H1 (cell line): Measurements from ENCODE around the gene HIVEP3. TPM values are rescaled to one million over a fixed set of nuclear protein-coding genes. Genes with fewer than 3 reads are reported as not detected.

Source experiments
- CTCF ChIA-PET: fragments of 300-600 bp; sonication (Branson Sonifier 250); formaldehyde crosslinking; loops from one replicate; lab custom pipeline; 2021; ENCODE audit not compliant: partially characterized antibody; lab: Charles Lee
- POLR2A ChIA-PET: fragments of 300-600 bp; sonication (Branson Sonifier 250); formaldehyde crosslinking; loops from one replicate; lab custom pipeline; 2021; ENCODE audit warnings: inconsistent platforms; ENCODE audit not compliant: partially characterized antibody; lab: Charles Lee
- DNase-seq, 2 experiments: peaks; one replicate each; pipeline versions ENCODE4 v3.0.0 to v3.0.0-alpha.2; 2010 to 2022; ENCODE audit warnings: low spot score in 2 of 2, low read depth in 1 of 2, mixed read lengths in 1 of 2
- FAIRE-seq: peaks from 2 replicates; lab custom pipeline; 2011; peaks lifted over from hg19 to GRCh38; lab: Jason Lieb, UNC
- H2AFZ ChIP-seq: 2 replicates; pipeline ENCODE4 v1.8.1; 2012; ENCODE audit warnings: low read length, inconsistent platforms
- H2AK5ac ChIP-seq: 2 replicates; pipeline ENCODE4 v1.6.1; 2013; ENCODE audit warnings: low read depth, low read length
- H2BK120ac ChIP-seq: replicated peaks from 2 replicates; pipeline ENCODE3; 2013; ENCODE audit warnings: low read depth, low read length, inconsistent platforms
- H2BK12ac ChIP-seq: 2 replicates; pipeline ENCODE4 v1.6.1; 2013; ENCODE audit warnings: low read depth, low read length
- H2BK15ac ChIP-seq: 2 replicates; pipeline ENCODE4 v1.6.1; 2013; ENCODE audit warnings: low read length
- H2BK20ac ChIP-seq: 2 replicates; pipeline ENCODE4 v1.6.1; 2013; ENCODE audit warnings: low read length
- H2BK5ac ChIP-seq: 2 replicates; pipeline ENCODE4 v1.6.1; 2013; ENCODE audit warnings: low read depth, low read length
- H3K14ac ChIP-seq: 2 replicates; pipeline ENCODE4 v1.6.1; 2013; ENCODE audit warnings: inconsistent platforms; ENCODE audit not compliant: insufficient read length
- H3K18ac ChIP-seq: 2 replicates; pipeline ENCODE4 v1.6.1; 2013; ENCODE audit warnings: low read length; ENCODE audit errors: extremely low read depth
- H3K23ac ChIP-seq: 2 replicates; pipeline ENCODE4 v1.6.1; 2013; ENCODE audit warnings: inconsistent platforms; ENCODE audit not compliant: insufficient read length
- H3K23me2 ChIP-seq: 2 replicates; pipeline ENCODE4 v1.6.1; 2013; ENCODE audit warnings: low read depth, low read length
- H3K27ac ChIP-seq: 2 replicates; pipeline ENCODE4 v1.6.1; 2011; ENCODE audit warnings: low read depth, low read length, inconsistent platforms
- H3K27me3 ChIP-seq, 4 experiments: replicated peaks in 1 of 4; 1 replicate in 1 of 4; 2 replicates in 3 of 4; pipeline versions ENCODE4 v1.6.1 to v1.8.1; 2011 to 2013; ENCODE audit warnings: low read length in 3 of 4, mild to moderate bottlenecking in 3 of 4, inconsistent platforms in 2 of 4, mixed read lengths in 2 of 4, moderate library complexity in 1 of 4; ENCODE audit not compliant: control insufficient read depth in 3 of 4, insufficient read depth in 3 of 4; ENCODE audit errors: extremely low read depth in 1 of 4
- H3K36me3 ChIP-seq, 4 experiments: 2 replicates each; pipeline versions ENCODE4 v1.6.1 to v1.8.1; 2011 to 2013; ENCODE audit warnings: mild to moderate bottlenecking in 4 of 4, low read length in 3 of 4, moderate library complexity in 2 of 4, control low read depth in 1 of 4, inconsistent platforms in 1 of 4; ENCODE audit not compliant: insufficient read depth in 4 of 4, control insufficient read depth in 2 of 4
- H3K4ac ChIP-seq: replicated peaks from 2 replicates; pipeline ENCODE3; 2013; ENCODE audit warnings: low read length, low read depth, mixed read lengths, inconsistent platforms; ENCODE audit not compliant: insufficient read length
- H3K4me1 ChIP-seq, 4 experiments: replicated peaks in 1 of 4; 1 replicate in 1 of 4; 2 replicates in 3 of 4; pipeline versions ENCODE4 v1.6.1 to v1.8.1; 2011 to 2013; ENCODE audit warnings: low read length in 3 of 4, inconsistent platforms in 2 of 4, mixed read lengths in 1 of 4; ENCODE audit not compliant: insufficient read depth in 4 of 4, control insufficient read depth in 3 of 4
- H3K4me2 ChIP-seq, 2 experiments: 2 replicates each; pipeline versions ENCODE4 v1.6.1 to v1.8.1; 2011 to 2013; ENCODE audit warnings: low read depth in 2 of 2, low read length in 2 of 2, control low read depth in 1 of 2, inconsistent platforms in 1 of 2, mild to moderate bottlenecking in 1 of 2; ENCODE audit not compliant: insufficient read depth in 1 of 2
- H3K4me3 ChIP-seq, 4 experiments: fragments of 200-600, 300-600 bp in 1 of 4; sonication (generic), shearing (Covaris generic), sonication (Bioruptor Twin) in 1 of 4; 2 replicates each; pipeline versions ENCODE4 v1.5.1 to v1.8.1; 2011 to 2016; ENCODE audit warnings: low read length in 4 of 4, low read depth in 3 of 4, control low read depth in 2 of 4, inconsistent platforms in 2 of 4, mild to moderate bottlenecking in 2 of 4, mixed read lengths in 1 of 4, moderate library complexity in 1 of 4; ENCODE audit not compliant: insufficient read depth in 2 of 4; ENCODE audit errors: extremely low read depth in 1 of 4
- H3K56ac ChIP-seq: replicated peaks from 2 replicates; pipeline ENCODE3; 2013; ENCODE audit warnings: low read depth, mild to moderate bottlenecking, mixed read lengths, low read length, inconsistent platforms; ENCODE audit not compliant: insufficient read length
- H3K79me1 ChIP-seq: 2 replicates; pipeline ENCODE4 v1.6.1; 2013; ENCODE audit warnings: low read depth, low read length, control low read depth
- H3K79me2 ChIP-seq, 2 experiments: 2 replicates each; pipeline versions ENCODE4 v1.6.1 to v1.8.1; 2012 to 2013; ENCODE audit warnings: low read length in 2 of 2, mild to moderate bottlenecking in 2 of 2, inconsistent platforms in 1 of 2; ENCODE audit not compliant: insufficient read depth in 2 of 2, control insufficient read depth in 1 of 2
- H3K9ac ChIP-seq, 4 experiments: replicated peaks in 1 of 4; 1 replicate in 1 of 4; 2 replicates in 3 of 4; pipeline versions ENCODE4 v1.6.1 to v1.8.1; 2011 to 2013; ENCODE audit warnings: low read depth in 3 of 4, low read length in 3 of 4, control low read depth in 2 of 4, mild to moderate bottlenecking in 2 of 4, moderate library complexity in 2 of 4, inconsistent platforms in 1 of 4; ENCODE audit errors: extremely low read depth in 1 of 4
- H3K9me3 ChIP-seq, 2 experiments: 2 replicates each; pipeline versions ENCODE4 v1.6.1 to v1.8.1; 2012 to 2013; ENCODE audit warnings: mild to moderate bottlenecking in 2 of 2, moderate library complexity in 2 of 2, control low read depth in 1 of 2, inconsistent platforms in 1 of 2, low read depth in 1 of 2, low read length in 1 of 2, mixed read lengths in 1 of 2; ENCODE audit not compliant: insufficient read depth in 2 of 2
- H4K20me1 ChIP-seq, 2 experiments: replicated peaks in 1 of 2; 2 replicates each; pipeline versions ENCODE3 to v1.8.1; 2011 to 2013; ENCODE audit warnings: inconsistent platforms in 2 of 2, low read length in 2 of 2, mild to moderate bottlenecking in 1 of 2; ENCODE audit not compliant: insufficient read depth in 2 of 2, control insufficient read depth in 1 of 2
- H4K5ac ChIP-seq: 2 replicates; pipeline ENCODE4 v1.6.1; 2013; ENCODE audit warnings: low read length, low read depth, mixed read lengths, inconsistent platforms; ENCODE audit not compliant: insufficient read length
- H4K8ac ChIP-seq: 2 replicates; pipeline ENCODE4 v1.8.0; 2013; ENCODE audit warnings: mild to moderate bottlenecking, moderate library complexity, low read length, inconsistent platforms; ENCODE audit not compliant: insufficient read depth; ENCODE audit errors: extremely low read depth
- H4K91ac ChIP-seq: replicated peaks from 2 replicates; pipeline ENCODE3; 2013; ENCODE audit warnings: low read length, mixed read lengths, inconsistent platforms; ENCODE audit not compliant: insufficient read length
- CBX8 ChIP-seq: fragments of 300-800, 300-1000 bp; sonication (generic); IDR thresholded peaks from 2 replicates; pipeline ENCODE4 v1.7.1; 2016; ENCODE audit warnings: low read depth, low read length, borderline replicate concordance
- MAFK ChIP-seq: IDR thresholded peaks from 2 replicates; pipeline ENCODE4 v1.6.1; 2012; ENCODE audit warnings: low read depth, mild to moderate bottlenecking, improper control_type of control experiment, low read length
- RXRA ChIP-seq: IDR thresholded peaks from 2 replicates; pipeline ENCODE4 v1.6.1; 2011; ENCODE audit warnings: low read depth, mild to moderate bottlenecking, low read length, moderate library complexity; ENCODE audit not compliant: insufficient read depth
- SP1 ChIP-seq: IDR thresholded peaks from 2 replicates; pipeline ENCODE4 v1.6.1; 2011; ENCODE audit warnings: low read depth, low read length
- WGBS, 2 experiments: shearing (Covaris generic) in 1 of 2; methylation state at CpG; one replicate each; pipeline versions ENCODE4 v1.1.6 to v1.1.7; 2013 to 2015; ENCODE audit warnings: low lambda C conversion rate in 2 of 2, mixed read lengths in 2 of 2, inconsistent platforms in 1 of 2, low coverage in 1 of 2, missing lambda C conversion rate in 1 of 2; ENCODE audit not compliant: insufficient replicate concordance in 2 of 2, insufficient coverage in 1 of 2, insufficient read length in 1 of 2; ENCODE audit errors: extremely low coverage in 1 of 2, missing lambda C conversion rate in 1 of 2; 5-methylcytosine and 5-hydroxymethylcytosine counted together
- polyA plus RNA-seq, 7 experiments: library from polyadenylated mRNA; depleted of rRNA in 3 of 7; stranded (reverse) in 5 of 7; unstranded in 2 of 7; fragments of >200 nt in 5 of 7; fragments of 200-250 nt in 2 of 7; gene quantifications; 1 replicate in 5 of 7; 2 replicates in 1 of 7; 4 replicates in 1 of 7; pipeline versions ENCODE4 v1.2.1 to v1.2.3, GENCODE V29; 2011 to 2013; ENCODE audit warnings: missing spikeins in 2 of 7, mixed read lengths in 2 of 7
- total RNA-seq: library from RNA; stranded (reverse); fragmentation: NEBNext Ultra II Directional; extraction: Animal tissue kit (Norgen Biotek cat#: 25700); gene quantifications from 2 replicates; pipeline ENCODE4 v1.2.1, GENCODE V29; 2021

The HIVEP3 gene
- total and polyA plus RNA-seq, 2 of the 8 experiments (the other 6 are each of a cell fraction or from before 2014, with no cell fraction given): 0.24 to 0.69 TPM

DNA sequence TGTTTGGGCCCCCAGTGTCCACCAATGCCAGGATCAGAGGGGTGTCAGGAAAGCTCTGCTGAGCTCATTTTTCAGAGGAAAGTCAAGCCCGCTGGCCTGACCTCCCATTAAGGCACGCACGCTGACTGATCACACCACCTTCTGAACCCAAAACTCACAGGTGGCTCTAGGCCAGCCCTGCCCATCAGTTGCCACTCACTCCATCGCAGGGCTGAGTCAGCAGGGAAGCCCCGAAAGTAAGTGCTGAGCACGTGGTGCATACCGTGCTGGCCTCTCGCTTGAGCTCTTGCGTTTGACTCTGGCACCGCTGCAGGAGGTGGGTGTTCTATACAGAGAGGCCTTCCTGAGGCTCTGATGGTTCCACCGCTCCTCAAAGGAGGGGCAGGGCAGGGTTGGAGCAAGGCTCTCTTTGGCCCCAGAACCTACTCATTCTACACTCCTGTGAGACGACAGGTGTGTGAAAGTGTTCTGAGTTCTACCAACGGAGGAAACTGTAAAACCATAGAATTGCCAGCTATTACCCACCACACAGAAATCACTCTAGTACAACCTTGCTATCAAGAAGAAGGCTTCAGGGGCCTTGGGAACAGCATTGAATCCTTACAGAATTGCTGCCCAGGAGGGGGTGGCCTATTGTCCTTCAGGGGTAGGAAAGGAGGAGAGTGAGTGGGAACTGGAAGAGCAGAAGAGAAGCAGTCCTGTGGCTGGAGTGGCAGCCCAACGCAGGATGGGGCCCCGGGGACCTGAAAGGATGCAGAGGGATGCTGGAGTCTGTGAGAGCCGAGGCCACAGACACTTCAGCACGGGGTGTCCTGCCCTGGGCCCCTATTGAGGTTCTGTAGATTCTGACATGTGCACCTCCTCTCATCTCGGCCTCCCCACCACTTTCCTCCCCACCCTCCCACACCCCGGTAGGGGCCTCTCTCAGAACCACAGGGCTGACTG is 219.5 kb downstream of the HIVEP3 start:
- Histone ChIP-seq H4K8ac (no peak overlapping the region), H2BK20ac (no peak overlapping the region), H2BK12ac (no peak overlapping the region), H3K36me3 (no peaks in the 10 kb centered on the region), H3K4me1 (no peaks in the 10 kb centered on the region), H3K79me2 (no peaks in the 10 kb centered on the region), H3K9ac (no peak overlapping the region), H3K79me1 (no peaks in the 10 kb centered on the region), H3K4ac (no peak overlapping the region), H3K56ac (no peak overlapping the region), H3K23ac (no peak overlapping the region), H3K23me2 (no peaks in the 10 kb centered on the region), H3K9me3 (no peaks in the 10 kb centered on the region), H2BK120ac (no peak overlapping the region), H3K27me3 (no peaks in the 10 kb centered on the region), H2BK5ac (no peak overlapping the region), H4K5ac (no peak overlapping the region), H2AK5ac (no peak overlapping the region), H2BK15ac (no peak overlapping the region), H2AFZ (no peak overlapping the region), H4K91ac (no peak overlapping the region), H3K27ac (no peak overlapping the region), H3K14ac (no peak overlapping the region), H3K4me3 (no peak overlapping the region), H3K18ac (no peak overlapping the region), H4K20me1 (no peaks in the 10 kb centered on the region), H3K4me2 (no peak overlapping the region)
- DNase-seq (no peak), FAIRE-seq (no peak)
- TF ChIP-seq MAFK (no peak), RXRA (no peak), SP1 (no peak), CBX8 (no peak)
- 88% methylated on average over 17 of the region's 19 CpGs; no CpG with 5 or more reads in 1 of the 2 experiments for WGBS, 2 experiments
- ChIA-PET CTCF (interaction anchor here (0.7 to 0.8 kb wide), 3 partner anchors 135 to 404 kb away, joined by 3 read pairs; no protein-coding TSS in a partner anchor), POLR2A (no interaction called here)
